Esophagus muscularis mucosa (tissue), 4 donors: ENCODE data around the gene XKRX. TPM values are rescaled to one million over a fixed set of nuclear protein-coding genes. Genes with fewer than 3 reads are reported as not detected.

Source experiments
- DNase-seq: peaks from one replicate; pipeline ENCODE4 v3.0.0-alpha.2; 2017; ENCODE audit errors: extremely low spot score
- H3K27ac ChIP-seq, 4 donors: fragments of 200-600 bp; sonication (generic); replicated peaks in 1 of 4; 1 replicate in 3 of 4; 2 replicates in 1 of 4; pipeline ENCODE4 v1.5.1; 2016 to 2019; ENCODE audit warnings: mild to moderate bottlenecking in 1 of 4
- H3K27me3 ChIP-seq, 4 donors: fragments of 200-600 bp; sonication (generic); one replicate each; pipeline versions ENCODE4 v1.5.1 to v1.6.0; 2016 to 2019
- H3K36me3 ChIP-seq, 4 donors: fragments of 200-600 bp; sonication (generic); one replicate each; pipeline ENCODE4 v1.5.1; 2016 to 2019
- H3K4me1 ChIP-seq, 4 donors: fragments of 200-600 bp; sonication (generic); one replicate each; pipeline ENCODE4 v1.5.1; 2016 to 2019
- H3K4me3 ChIP-seq, 4 donors: fragments of 200-600 bp; sonication (generic); 1 replicate in 2 of 4; 2 replicates in 2 of 4; pipeline ENCODE4 v1.5.1; 2016 to 2019; ENCODE audit warnings: mild to moderate bottlenecking in 4 of 4, moderate library complexity in 1 of 4
- H3K9me3 ChIP-seq, 4 donors: fragments of 200-600 bp; sonication (generic); 1 replicate in 3 of 4; 2 replicates in 1 of 4; pipeline ENCODE4 v1.5.1; 2016 to 2019
- CTCF ChIP-seq, 3 experiments: fragments of 200-600 bp in 2 of 3; fragments of 450-650 bp in 1 of 3; sonication (generic) in 2 of 3; IDR thresholded peaks; one replicate each; pipeline ENCODE4 v1.5.1; 2017 to 2019; ENCODE audit warnings: antibody characterized with exemption in 3 of 3, mild to moderate bottlenecking in 2 of 3, moderate library complexity in 1 of 3
- EP300 ChIP-seq: sonication (generic); formaldehyde crosslinking; IDR thresholded peaks from one replicate; pipeline ENCODE4 v1.6.1; 2017; ENCODE audit warnings: antibody characterized with exemption
- POLR2A ChIP-seq: fragments of 450-650 bp; IDR thresholded peaks from one replicate; pipeline ENCODE4 v1.6.1; 2017; ENCODE audit warnings: antibody characterized with exemption, moderate library complexity, mild to moderate bottlenecking, low read depth
- POLR2AphosphoS5 ChIP-seq, 2 donors: sonication (generic); formaldehyde crosslinking; IDR thresholded peaks; one replicate each; pipeline ENCODE4 v1.6.1; 2017; ENCODE audit warnings: antibody characterized with exemption in 2 of 2
- WGBS: methylation state at CpG from one replicate; pipeline ENCODE4 v1.1.5; 2018; 5-methylcytosine and 5-hydroxymethylcytosine counted together
- intact Hi-C: fragments of 100-400 bp; cut with DNase I; formaldehyde crosslinking; loops from one replicate; pipeline ENCODE4 v1.15.1; 2023
- total RNA-seq, 4 donors: library from RNA; depleted of rRNA; stranded (reverse); fragments of >200 nt; gene quantifications; one replicate each; pipeline versions ENCODE4 v1.1.0 to v1.2.1, GENCODE V29; 2016

XKRX gene
- total RNA-seq, 4 donors from 2014 or later, result 0.17 TPM; not detected in 3

GRCh38 chrX:100913111-100913510, 15.6 kb downstream of the XKRX start:
- Histone ChIP-seq H3K4me3 (no peak overlapping the region), H3K4me1 (no peaks in the 10 kb centered on the region), H3K9me3 (no peaks in the 10 kb centered on the region), H3K27ac (no peak overlapping the region), H3K27me3 (no peaks in the 10 kb centered on the region), H3K36me3 (no peaks in the 10 kb centered on the region)
- intact Hi-C loops, result no loop called here
- TF ChIP-seq POLR2A (no peak), POLR2AphosphoS5 (IDR thresholded peaks at IDR 0.05) (no peak), EP300 (no peak), CTCF (IDR thresholded peaks at IDR 0.05) (no peak)
- WGBS, result 85% methylated on average over 3 of the region's 3 CpGs
- DNase-seq, result no peak

- TF ChIP-seq CTCF (IDR thresholded peaks at IDR 0.05) (no peak), POLR2A (no peak), EP300 (no peak), POLR2AphosphoS5 (IDR thresholded peaks at IDR 0.05) (no peak)
- Histone ChIP-seq H3K4me1 (no peaks in the 10 kb centered on the region), H3K4me3 (no peak overlapping the region), H3K36me3 (no peaks in the 10 kb centered on the region), H3K27me3 (no peaks in the 10 kb centered on the region), H3K9me3 (no peaks in the 10 kb centered on the region), H3K27ac (no peak overlapping the region)
- intact Hi-C loops, result no loop called here
- 70% methylated on average over 1 of the region's 1 CpG for WGBS
- DNase-seq, result no peak
These were observed 17.0 kb downstream of the XKRX start for GRCh38 chrX:100911731-100912130.

- H3K27me3 ChIP-seq, result no peaks in the 10 kb centered on the region
- H3K4me1 ChIP-seq, result no peaks in the 10 kb centered on the region
- no peaks in the 10 kb centered on the region for H3K36me3 ChIP-seq
- TF ChIP-seq EP300 (no peak), POLR2A (no peak), POLR2AphosphoS5 (IDR thresholded peaks at IDR 0.05) (no peak), CTCF (IDR thresholded peaks at IDR 0.05) (no peak)
- H3K4me3 ChIP-seq, result no peak overlapping the region
- intact Hi-C loops, result no loop called here
- H3K9me3 ChIP-seq, result peaks cover 0 to 10% (median 0%) of the 10 kb centered on the region in 4 donors
- DNase-seq, result no peak
- no peak overlapping the region for H3K27ac ChIP-seq
These were observed 23.1 kb downstream of the XKRX start for GRCh38 chrX:100905620-100906019.

DNA sequence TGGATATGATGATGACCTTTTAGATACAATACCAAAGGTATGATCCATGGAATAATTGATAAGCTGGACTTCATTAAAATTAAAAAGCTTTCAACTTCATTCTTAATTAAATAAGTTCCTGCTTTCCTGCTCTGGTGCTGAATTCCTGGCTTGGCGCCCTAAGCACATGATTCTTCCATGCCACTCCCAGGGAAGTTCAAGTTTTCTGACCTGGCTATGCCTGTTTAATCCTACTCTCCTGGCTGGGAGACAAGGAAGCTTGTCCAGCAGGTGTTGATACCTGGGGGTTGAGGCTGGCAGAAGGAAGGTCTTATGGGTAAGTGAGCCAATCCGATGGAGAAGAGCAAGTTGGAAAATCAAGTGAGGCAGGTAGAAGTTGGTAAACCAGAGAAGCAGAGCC, 24.3 kb downstream of the XKRX start:
- Histone ChIP-seq H3K4me3 (no peak overlapping the region), H3K9me3 (peaks cover 0 to 10% (median 0%) of the 10 kb centered on the region in 4 donors), H3K36me3 (no peaks in the 10 kb centered on the region), H3K4me1 (no peaks in the 10 kb centered on the region), H3K27me3 (no peaks in the 10 kb centered on the region), H3K27ac (no peak overlapping the region)
- 57% methylated on average over 2 of the region's 2 CpGs for WGBS
- intact Hi-C loops, result no loop called here
- TF ChIP-seq CTCF (IDR thresholded peaks at IDR 0.05), result no peak
- no peak for TF ChIP-seq EP300
- no peak for TF ChIP-seq POLR2A
- no peak for TF ChIP-seq POLR2AphosphoS5 (IDR thresholded peaks at IDR 0.05)
- DNase-seq, result no peak

DNA sequence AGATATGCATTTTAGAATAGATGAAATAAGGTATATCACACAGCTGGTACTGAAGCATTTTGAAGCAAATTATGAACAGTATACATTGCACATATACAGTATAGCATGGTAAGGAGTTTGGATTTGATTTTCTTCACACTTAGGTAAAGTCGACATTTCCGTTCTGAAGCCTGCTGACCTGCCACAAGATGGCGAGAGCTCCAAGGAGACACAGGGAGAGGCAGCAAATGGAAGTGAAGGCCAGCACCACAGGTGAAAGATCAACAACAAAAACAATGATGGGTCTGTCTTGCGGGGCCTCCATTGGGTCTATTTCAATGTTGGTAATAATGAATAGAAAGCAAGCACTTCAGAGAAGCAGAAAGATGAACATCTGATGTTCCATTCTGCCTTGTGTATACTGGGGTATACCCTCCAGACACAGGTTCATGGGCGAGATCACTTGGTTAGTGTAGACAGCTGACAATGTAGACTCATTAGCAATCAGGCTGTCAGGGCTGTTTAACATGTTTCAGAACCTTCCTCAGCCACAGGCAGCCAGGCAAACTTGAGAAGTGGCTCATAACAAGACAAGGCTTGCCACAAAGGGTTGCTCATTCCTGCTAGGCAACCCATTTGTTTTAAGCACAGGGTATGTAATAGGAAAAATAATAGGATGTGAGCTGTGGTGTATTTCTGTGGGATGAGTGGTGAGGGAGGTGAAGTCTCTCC, 33.2 kb downstream of the XKRX start:
- Histone ChIP-seq H3K27ac (no peak overlapping the region), H3K4me1 (no peaks in the 10 kb centered on the region), H3K27me3 (no peaks in the 10 kb centered on the region), H3K36me3 (no peaks in the 10 kb centered on the region), H3K9me3 (no peaks in the 10 kb centered on the region), H3K4me3 (no peak overlapping the region)
- intact Hi-C loops, result no loop called here
- TF ChIP-seq EP300 (no peak), CTCF (IDR thresholded peaks at IDR 0.05) (peak in 1 of 3 experiments; percentile 32)
- WGBS, result 23% methylated on average over 5 of the region's 5 CpGs
- no peak for DNase-seq
